Right lung (tissue), 5 donors: ENCODE results near the gene FHIT. TPM values are rescaled to one million over a fixed set of nuclear protein-coding genes. Genes with fewer than 3 reads are reported as not detected.

Experiments
- DNase-seq, 2 donors: peaks; one replicate each; pipeline ENCODE4 v3.0.0-alpha.2; 2013
- polyA plus RNA-seq, 5 donors: library from polyadenylated mRNA; unstranded; fragments of 120-200 nt; gene quantifications; one replicate each; pipeline versions ENCODE4 v1.2.1 to v1.2.3, GENCODE V29; 2013; ENCODE audit warnings: inconsistent platforms in 1 of 5, low replicate concordance in 1 of 5; ENCODE audit not compliant: insufficient read length in 5 of 5, insufficient read depth in 1 of 5

FHIT gene
- polyA plus RNA-seq, 5 donors = 9.1 to 17.8 (median 10.6) TPM

DNA sequence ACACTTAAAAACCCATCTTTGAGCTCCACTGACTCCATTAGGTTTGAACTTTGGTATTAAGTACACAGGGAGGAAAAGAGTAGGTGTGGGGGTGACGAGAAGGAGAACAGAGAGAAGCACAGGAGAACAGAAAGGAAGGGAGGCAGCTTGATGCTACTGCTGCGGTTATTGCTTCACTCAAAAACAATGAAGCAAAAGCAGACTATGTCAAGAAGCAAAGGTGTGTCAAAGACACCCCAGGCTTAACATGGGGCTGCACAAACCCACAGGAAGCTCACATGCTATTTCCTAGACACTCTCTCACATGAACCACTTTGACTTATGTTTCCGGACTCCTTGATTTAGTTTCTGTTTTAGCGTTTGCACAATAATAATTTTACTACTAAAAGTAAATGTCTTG lies 1240.5 kb downstream of the FHIT start:
- no peak for DNase-seq

DNA sequence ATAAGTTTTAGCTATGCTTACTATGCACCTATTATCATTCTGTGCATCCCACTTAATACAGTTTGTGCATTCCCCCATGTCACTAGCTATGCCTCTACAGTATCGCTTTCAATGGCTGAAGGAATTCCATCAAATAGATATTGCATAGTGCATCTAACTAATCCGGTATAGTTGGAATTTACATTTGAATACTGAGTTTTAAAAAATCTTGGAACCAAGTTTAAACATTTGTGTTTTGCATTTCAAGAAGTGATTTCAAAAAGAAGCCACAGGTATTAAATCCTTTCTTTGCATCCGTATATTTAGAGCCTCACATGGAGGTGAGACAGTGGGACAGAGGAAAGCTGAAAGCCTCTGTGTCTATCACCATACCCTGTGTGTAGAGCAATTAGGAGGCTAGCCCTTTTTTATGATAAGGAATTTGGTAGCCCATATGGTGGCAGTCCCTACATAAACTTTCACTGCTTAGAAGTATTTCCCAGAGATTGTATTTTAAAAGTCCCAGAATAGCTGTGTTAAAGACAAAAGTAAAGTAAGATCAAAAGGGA lies 1241.2 kb downstream of the FHIT start:
- DNase-seq = no peak

- no peak for DNase-seq
Measured at GRCh38 chr3:60001369-60001768, 1249.9 kb downstream of the FHIT start.

DNA sequence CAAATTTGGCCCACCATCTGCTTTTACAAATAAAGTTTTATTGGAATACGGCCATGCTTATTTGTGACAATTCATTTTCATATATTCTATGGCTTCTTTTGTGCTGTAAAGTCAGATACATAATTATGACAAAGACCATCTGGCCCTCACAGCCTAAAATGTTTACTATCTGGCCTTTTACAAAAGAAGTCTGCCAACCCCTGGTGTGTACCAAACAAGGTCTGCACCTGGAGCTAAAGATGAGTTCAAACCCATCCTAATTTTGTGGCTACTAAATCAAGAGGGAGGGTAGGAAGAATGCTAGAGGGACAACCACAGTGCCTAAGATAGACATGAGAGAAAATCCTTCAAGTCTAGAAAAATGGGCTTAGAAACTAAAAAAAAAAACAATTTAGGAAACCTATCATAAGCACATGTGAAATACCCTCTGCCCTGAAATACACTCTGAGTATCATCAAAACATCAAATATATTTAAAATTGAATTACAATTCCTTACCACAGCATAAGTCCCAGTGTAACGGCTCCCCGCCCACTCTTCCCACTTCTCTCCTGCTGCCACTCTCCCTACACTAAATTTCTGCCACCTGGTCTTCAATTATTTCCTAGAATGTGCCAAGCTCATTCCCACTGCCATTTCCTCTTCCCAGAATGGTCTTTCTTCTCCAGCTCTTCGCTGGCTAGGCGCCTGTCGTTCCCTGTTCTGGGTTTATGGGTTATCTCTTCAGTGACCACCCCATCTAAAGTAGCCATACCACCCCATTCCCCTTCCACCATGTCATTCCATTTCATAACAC lies 1250.7 kb downstream of the FHIT start:
- DNase-seq = no peak

DNA sequence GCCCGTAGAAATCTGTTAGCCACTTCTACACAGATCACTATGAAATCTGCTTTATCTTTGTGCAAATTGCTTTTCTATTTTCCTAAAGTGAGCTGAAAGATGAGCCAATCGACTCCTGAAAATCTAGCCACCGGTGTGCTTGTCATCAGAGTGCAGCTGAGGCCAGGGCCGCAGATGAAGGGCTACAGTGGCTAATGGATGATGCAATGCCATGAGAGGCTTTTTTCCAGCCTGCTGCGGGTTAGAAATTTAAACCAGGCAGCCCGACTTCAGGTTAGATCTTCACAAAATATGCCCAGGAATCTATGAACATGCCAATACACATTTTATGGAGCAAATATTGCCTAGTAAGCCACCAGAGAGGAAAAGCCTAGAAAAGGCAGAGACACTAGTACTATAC lies 1253.2 kb downstream of the FHIT start:
- DNase-seq = no peak

DNA sequence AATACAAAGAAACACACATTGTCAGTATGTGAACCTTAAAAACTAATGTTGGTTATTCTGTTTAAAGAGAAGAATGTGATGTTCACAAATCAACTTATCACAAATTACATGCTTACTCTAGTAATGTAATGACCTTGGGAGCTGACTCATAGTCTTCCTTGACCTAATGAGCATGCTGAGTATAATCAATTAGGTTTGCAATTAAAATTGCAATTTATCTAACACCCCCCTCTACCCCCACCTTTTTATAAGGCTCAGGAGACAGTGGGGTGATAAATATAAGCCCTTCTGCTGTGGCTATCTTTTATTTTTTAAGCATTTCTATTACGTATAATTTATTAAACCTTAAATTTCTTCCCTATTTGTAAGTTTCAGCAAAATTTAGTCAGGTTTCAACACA lies 1253.7 kb downstream of the FHIT start:
- no peak for DNase-seq

- peak; percentile 62 to 71 for DNase-seq
Measured at GRCh38 chr3:59996056-59996455, 1255.2 kb downstream of the FHIT start.

DNA sequence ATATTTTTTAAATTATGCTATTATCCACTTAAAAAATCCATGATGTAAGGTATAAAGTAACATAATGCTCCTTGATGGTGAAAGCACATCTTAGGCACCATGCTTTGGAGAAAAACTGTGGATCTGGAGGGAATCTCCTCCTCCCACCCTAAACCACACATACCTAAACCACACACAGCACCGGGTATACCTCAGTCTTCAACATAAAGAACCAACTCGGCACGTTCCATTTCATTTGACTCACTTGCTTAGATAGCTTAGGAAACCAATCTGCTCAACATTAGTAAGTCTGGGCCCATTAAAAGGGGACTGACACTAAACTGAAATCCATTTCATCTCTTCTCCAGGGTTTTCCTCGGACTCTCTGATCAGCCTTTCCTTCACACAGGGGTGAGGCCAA lies 1255.7 kb downstream of the FHIT start:
- DNase-seq = peak in 1 of 2 donors; percentile 5

DNA sequence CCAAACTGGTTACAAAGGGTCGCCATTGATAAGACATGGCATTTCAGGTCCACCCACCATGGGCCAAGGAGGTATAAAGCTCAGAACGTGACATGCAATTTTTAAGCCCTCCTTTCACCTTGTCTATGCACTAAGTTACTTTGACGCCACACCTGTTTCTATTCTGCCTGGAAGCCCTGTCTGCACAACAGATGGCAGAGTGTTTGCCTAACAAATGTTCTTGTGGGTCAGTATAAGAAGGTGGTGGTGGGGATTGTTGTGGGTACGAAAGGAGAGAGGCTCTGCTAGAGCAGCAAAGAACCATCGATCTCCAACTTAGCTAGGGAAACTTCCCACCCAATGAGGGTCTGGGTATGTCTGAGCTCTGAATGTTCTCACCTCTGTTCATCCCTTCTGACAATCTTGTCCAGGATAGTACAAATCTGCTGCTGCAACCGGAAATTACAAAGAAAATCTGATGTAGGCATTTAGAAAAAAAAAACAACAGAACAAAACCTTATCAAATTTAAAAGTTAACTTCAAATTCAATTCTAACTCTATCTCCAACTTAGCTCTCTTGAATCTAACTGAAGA lies 1256.4 kb downstream of the FHIT start:
- DNase-seq = no peak

DNA sequence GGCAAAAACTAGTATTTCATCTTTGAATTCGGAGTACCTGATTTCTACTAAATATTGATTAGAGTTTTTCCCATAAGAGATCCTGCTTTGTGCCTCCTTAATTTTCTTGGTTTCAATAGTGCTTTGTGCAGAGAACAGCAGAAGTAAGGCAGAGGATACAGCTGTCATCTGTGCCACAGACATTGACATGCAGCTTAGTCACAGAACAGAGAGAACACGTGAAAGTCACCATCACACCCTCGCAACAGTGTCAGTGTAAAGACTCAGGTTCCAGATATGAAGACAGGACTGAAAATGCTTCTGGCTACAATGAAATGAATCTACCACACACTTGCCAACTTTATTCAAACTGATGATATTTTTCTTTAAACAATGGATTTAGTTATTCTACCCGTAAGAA lies 1258.7 kb downstream of the FHIT start:
- DNase-seq = no peak

GRCh38 chr3:59990915-59991314 lies 1260.3 kb downstream of the FHIT start:
- DNase-seq = no peak

GRCh38 chr3:59982510-59982909 lies 1268.7 kb downstream of the FHIT start:
- DNase-seq = no peak

DNA sequence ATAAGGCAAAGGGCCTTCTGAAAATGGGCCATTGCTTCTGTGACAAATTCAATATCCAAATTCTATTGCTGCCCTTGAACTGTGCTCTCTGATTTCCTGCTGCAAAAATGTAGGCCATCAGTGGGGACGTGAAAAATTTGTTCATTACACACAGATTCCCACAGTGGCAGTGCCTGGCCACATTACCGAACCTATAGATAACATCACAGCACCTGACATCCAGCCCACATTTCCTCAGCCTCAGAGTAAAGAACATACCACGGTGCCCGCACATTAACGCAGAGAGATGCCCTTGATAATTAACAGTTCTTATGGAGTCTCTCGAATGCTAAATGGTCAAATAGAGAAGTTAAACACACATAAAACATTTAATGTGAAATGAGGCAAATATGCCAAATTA lies 1269.9 kb downstream of the FHIT start:
- DNase-seq = no peak

GRCh38 chr3:59980576-59980975 lies 1270.7 kb downstream of the FHIT start:
- DNase-seq = no peak

GRCh38 chr3:59979542-59979941 lies 1271.7 kb downstream of the FHIT start:
- no peak for DNase-seq

DNA sequence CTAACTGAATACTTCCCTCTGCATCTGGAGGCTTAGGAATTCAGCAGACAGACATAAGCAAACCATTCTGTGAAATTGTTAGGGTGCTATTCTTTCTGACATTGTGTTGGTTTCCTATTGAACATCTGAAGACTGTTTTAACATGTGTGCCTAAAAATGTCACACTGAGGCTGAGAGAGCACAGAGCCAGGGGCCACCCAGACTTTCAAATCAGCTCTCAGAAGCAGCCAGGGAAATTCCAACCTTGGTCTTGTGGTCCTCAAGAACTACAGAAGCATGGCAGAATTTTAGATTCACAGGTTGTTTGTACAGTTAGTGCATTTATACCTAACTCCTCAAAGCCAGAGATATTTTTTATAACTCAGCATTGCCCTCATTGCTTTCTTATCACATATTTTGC lies 1272.3 kb downstream of the FHIT start:
- DNase-seq = no peak

DNA sequence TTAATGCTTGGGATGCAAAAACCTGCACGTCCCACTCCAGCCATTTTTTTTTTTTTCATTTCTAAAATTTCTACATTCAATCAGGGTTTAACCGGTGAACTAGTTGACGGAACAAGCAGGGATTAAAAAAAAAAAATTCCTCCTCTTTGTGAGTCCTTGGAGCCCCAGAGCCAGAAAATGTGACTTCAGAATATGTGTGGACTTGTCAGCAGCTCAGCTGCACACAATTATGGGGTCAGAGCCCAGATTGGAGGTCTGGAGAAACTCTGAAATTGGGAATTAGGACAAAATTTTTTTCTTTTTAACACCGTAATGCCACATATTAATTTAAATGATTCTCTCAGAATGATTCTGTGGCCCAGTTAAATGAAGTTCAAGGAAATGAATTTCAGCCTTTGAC lies 1280.5 kb downstream of the FHIT start:
- DNase-seq = no peak

DNA sequence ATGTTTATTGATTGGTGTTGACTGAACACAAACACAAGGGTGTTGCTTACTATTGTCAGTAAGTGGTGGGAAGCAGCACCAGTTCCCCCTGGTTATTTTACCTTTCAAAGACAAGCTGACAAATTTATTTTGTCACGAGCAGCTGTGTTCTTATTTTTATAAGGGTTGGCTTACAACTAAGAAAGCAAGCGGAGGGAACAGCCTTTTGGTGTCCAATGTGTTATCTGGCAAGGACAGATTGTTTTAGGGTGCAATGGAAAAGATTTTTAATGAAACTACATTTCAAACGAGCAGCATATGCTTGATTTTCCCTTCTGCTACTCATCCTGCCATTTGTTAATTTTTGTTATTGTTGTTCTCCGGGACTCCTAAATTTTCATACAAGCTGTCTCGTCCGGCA lies 1280.9 kb downstream of the FHIT start:
- no peak for DNase-seq

DNA sequence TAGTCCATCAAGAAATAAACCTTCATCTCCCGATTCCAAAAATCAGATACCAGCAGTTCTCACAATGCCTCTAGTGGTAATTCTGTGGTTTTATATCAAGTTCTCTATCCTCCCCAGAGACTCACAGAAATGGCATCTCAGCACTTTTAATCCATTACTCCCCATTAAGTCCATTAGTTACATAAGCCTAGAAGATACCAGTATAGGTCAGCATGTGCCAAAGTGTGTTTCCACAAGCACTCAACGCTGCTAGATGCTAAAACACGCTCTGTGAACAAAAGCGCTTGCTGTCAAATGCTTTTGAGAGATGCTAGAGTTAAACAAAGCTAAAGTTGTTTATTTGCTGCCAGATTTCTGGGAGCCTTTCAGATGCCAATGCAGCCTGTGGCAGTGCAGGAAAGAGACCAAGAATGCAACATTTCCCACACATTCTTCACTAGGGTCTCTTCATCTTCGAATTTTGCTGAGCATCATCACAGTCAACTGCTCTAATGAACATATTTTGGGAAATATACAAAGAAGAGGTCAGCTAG lies 1282.7 kb downstream of the FHIT start:
- DNase-seq = no peak

DNA sequence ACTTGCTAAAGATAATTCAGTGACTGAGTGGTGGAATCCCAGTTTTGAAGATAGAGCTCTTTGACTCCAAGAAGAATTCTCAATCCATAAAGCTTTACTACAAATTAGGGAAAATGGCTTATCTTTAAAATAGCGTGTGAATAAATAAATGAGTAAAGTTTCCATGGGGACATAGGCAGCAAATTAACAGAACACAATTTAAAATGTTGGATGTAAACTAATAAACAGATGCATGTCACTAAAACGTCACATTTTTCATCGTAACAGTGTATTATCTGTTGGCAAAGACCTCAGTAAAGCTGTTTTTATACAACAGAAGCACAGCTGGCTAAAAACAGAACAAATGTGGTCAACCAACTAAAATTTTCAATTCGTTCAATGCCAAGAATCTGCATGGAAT lies 1287.6 kb downstream of the FHIT start:
- peak; percentile 60 to 75 for DNase-seq

DNA sequence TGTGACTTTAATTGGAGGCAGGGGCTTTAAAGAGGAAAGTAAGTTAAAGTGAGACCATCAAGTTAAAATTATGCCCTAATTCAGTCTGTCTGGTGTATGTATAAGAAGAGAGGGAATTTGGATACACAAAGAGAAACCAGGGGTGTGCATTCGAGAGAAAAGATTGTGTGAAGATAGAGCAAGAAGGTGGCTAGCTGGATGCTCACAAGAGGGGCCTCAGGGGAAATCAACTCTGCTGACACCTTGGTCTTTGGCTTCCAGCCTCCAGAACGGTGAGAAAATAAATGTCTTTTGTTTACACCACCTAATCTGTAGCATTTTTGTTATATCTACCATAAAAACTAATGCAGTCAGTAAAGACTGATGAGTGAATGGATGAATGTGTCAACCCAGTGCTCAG lies 1294.1 kb downstream of the FHIT start:
- DNase-seq = no peak

- DNase-seq = no peak
Measured at GRCh38 chr3:59953104-59953503, 1298.1 kb downstream of the FHIT start.

DNA sequence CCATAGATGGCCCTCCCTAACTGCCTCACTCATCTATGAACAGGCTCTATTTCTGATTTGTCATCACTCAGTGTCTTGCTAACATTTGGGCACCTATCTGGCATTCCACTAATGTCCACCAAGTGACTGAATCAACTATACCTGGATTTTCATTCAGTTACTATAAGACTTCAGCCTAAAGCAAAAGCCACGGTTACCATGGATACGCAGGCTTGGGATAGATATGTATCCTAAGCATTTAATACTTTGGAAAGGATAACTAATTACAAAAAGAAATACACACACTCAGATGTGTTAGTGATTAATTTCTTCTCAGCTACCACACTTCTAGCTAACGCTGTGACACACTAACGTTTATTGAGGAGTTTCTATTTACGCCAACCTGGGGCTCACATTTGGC lies 1301.9 kb downstream of the FHIT start:
- no peak for DNase-seq
